ENCODE results near the gene PTPRR.

- no peak for TF ChIP-seq POLR2A (IDR thresholded peaks at IDR 0.05)
- TF ChIP-seq CTCF (IDR thresholded peaks at IDR 0.05) = peak; percentile 55 to 89 (median 84)
- TF ChIP-seq POLR2AphosphoS5 (IDR thresholded peaks at IDR 0.05) = no peak
These were observed 330.5 kb downstream of the PTPRR start for GRCh38 chr12:70590051-70590450.

All from prostate gland (tissue), 2 donors.